ENCODE data around the gene ZMYND8.

ZMYND8 gene

DNA sequence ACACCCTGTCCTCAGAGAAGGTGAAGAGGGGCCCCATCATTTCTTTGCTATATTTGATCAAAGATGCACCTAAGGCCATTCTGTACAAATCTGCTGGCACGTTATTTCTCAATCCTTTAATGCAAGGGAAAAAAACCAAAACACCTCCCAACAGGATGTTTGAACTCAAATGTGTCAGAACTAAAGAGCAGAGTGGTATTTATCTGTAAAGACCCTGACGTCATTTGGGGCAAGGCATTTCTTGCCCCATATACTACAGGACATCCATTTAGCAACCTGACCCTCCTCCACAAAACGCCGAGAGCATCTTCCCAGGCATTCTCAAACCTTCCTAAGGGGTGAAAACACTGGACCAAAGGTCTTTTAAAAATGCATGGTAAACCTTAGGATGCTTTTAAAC lies 50.8 kb downstream of the ZMYND8 start:
- 100% methylated on average over 2 to 3 of the region's 4 CpGs for WGBS, 2 experiments (ENCODE audit: insufficient coverage in 2 of 2)
- Histone ChIP-seq H3K4me1 (ENCODE audit: control insufficient read depth, insufficient read depth, low read length, poor library complexity, severe bottlenecking) (peaks cover 21% of the 10 kb centered on the region), H3K9me3 (ENCODE audit: control insufficient read depth, low read length) (no peaks in the 10 kb centered on the region), H3K4me3 (ENCODE audit: extremely low read depth, insufficient read depth, low read length, poor library complexity, severe bottlenecking) (no peak overlapping the region), H3K27ac (ENCODE audit: low read depth, low read length, severe bottlenecking) (no peak overlapping the region), H3K36me3 (ENCODE audit: control insufficient read depth, insufficient read depth, low read length) (peaks cover 100% of the 10 kb centered on the region)

- Histone ChIP-seq H3K4me1 (ENCODE audit: control insufficient read depth, insufficient read depth, low read length, poor library complexity, severe bottlenecking) (peaks cover 19% of the 10 kb centered on the region), H3K36me3 (ENCODE audit: control insufficient read depth, insufficient read depth, low read length) (peaks cover 99% of the 10 kb centered on the region), H3K9me3 (ENCODE audit: control insufficient read depth, low read length) (no peaks in the 10 kb centered on the region), H3K27ac (ENCODE audit: low read depth, low read length, severe bottlenecking) (no peak overlapping the region), H3K4me3 (ENCODE audit: extremely low read depth, insufficient read depth, low read length, poor library complexity, severe bottlenecking) (no peak overlapping the region)
- WGBS, 2 experiments (ENCODE audit: insufficient coverage in 2 of 2): 83 to 100% methylated on average over 1 to 2 of the region's 3 CpGs
These were observed 52.2 kb downstream of the ZMYND8 start for GRCh38 chr20:47304287-47304686.

GRCh38 chr20:47303736-47304135 lies 52.8 kb downstream of the ZMYND8 start:
- peaks cover 99% of the 10 kb centered on the region for H3K36me3 ChIP-seq (ENCODE audit: control insufficient read depth, insufficient read depth, low read length)
- peaks cover 19% of the 10 kb centered on the region for H3K4me1 ChIP-seq (ENCODE audit: control insufficient read depth, insufficient read depth, low read length, poor library complexity, severe bottlenecking)
- H3K27ac ChIP-seq (ENCODE audit: low read depth, low read length, severe bottlenecking): no peak overlapping the region
- H3K4me3 ChIP-seq (ENCODE audit: extremely low read depth, insufficient read depth, low read length, poor library complexity, severe bottlenecking): no peak overlapping the region
- 80 to 91% methylated on average over 2 of the region's 2 CpGs for WGBS, 2 experiments (ENCODE audit: insufficient coverage in 2 of 2)
- no peaks in the 10 kb centered on the region for H3K9me3 ChIP-seq (ENCODE audit: control insufficient read depth, low read length)

DNA sequence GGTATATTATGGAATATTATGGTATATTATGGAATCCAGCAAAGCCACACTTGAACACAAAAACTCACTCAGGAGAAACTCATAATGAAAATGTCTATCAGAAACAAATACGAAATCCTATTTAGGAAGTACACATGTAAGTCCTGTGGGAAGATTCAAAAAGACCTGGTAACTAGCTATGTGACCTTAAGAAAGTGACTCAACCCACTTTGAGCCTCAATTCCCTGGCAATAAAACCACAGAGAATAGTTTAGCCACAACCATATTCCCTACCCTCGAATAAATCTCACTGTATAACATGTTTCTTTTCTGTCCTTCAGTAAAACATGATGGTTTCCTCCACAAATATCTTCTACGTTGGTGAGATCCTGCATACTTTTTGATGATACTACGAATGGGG lies 56.4 kb downstream of the ZMYND8 start:
- H3K9me3 ChIP-seq (ENCODE audit: control insufficient read depth, low read length): no peaks in the 10 kb centered on the region
- WGBS, 2 experiments (ENCODE audit: insufficient coverage in 2 of 2): 100% methylated on average over 1 of the region's 4 CpGs; no CpG with 5 or more reads in 1 of the 2 experiments
- H3K4me3 ChIP-seq (ENCODE audit: extremely low read depth, insufficient read depth, low read length, poor library complexity, severe bottlenecking): no peak overlapping the region
- no peak overlapping the region for H3K27ac ChIP-seq (ENCODE audit: low read depth, low read length, severe bottlenecking)
- H3K36me3 ChIP-seq (ENCODE audit: control insufficient read depth, insufficient read depth, low read length): peaks cover 99% of the 10 kb centered on the region
- peaks cover 19% of the 10 kb centered on the region for H3K4me1 ChIP-seq (ENCODE audit: control insufficient read depth, insufficient read depth, low read length, poor library complexity, severe bottlenecking)

DNA sequence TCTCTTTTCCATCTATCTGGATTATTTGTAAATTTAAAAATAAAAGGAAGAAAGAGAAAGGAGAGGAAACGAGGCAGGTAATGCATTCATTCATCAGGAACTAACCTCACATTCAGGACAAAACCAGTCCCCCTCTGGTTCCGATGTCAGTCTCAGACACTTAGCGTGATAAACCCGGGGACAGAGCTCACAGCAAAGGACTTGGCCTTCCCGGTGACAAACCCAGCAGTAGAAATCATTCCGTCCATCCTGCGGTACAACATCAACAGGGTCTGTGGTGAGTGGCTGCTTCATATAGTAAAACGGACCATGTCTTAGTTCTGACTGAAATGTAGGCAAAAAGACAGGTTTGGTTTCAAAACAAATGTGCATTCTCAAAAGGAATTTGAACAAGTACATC lies 57.9 kb downstream of the ZMYND8 start:
- H3K4me3 ChIP-seq (ENCODE audit: extremely low read depth, insufficient read depth, low read length, poor library complexity, severe bottlenecking): no peak overlapping the region
- peaks cover 99% of the 10 kb centered on the region for H3K36me3 ChIP-seq (ENCODE audit: control insufficient read depth, insufficient read depth, low read length)
- no peak overlapping the region for H3K27ac ChIP-seq (ENCODE audit: low read depth, low read length, severe bottlenecking)
- peaks cover 6% of the 10 kb centered on the region for H3K4me1 ChIP-seq (ENCODE audit: control insufficient read depth, insufficient read depth, low read length, poor library complexity, severe bottlenecking)
- H3K9me3 ChIP-seq (ENCODE audit: control insufficient read depth, low read length): no peaks in the 10 kb centered on the region
- 97 to 98% methylated on average over 4 to 6 of the region's 8 CpGs for WGBS, 2 experiments (ENCODE audit: insufficient coverage in 2 of 2)

GRCh38 chr20:47297746-47298145 lies 58.8 kb downstream of the ZMYND8 start:
- H3K4me1 ChIP-seq (ENCODE audit: control insufficient read depth, insufficient read depth, low read length, poor library complexity, severe bottlenecking): peaks cover 2% of the 10 kb centered on the region
- H3K9me3 ChIP-seq (ENCODE audit: control insufficient read depth, low read length): no peaks in the 10 kb centered on the region
- no peak overlapping the region for H3K4me3 ChIP-seq (ENCODE audit: extremely low read depth, insufficient read depth, low read length, poor library complexity, severe bottlenecking)
- peaks cover 97% of the 10 kb centered on the region for H3K36me3 ChIP-seq (ENCODE audit: control insufficient read depth, insufficient read depth, low read length)
- WGBS, 2 experiments (ENCODE audit: insufficient coverage in 2 of 2): 90 to 100% methylated on average over 2 to 4 of the region's 4 CpGs
- H3K27ac ChIP-seq (ENCODE audit: low read depth, low read length, severe bottlenecking): no peak overlapping the region

GRCh38 chr20:47296950-47297349 lies 59.5 kb downstream of the ZMYND8 start:
- WGBS, 2 experiments (ENCODE audit: insufficient coverage in 2 of 2): 96 to 98% methylated on average over 6 of the region's 6 CpGs
- H3K9me3 ChIP-seq (ENCODE audit: control insufficient read depth, low read length): no peaks in the 10 kb centered on the region
- peaks cover 97% of the 10 kb centered on the region for H3K36me3 ChIP-seq (ENCODE audit: control insufficient read depth, insufficient read depth, low read length)
- no peak overlapping the region for H3K27ac ChIP-seq (ENCODE audit: low read depth, low read length, severe bottlenecking)
- H3K4me1 ChIP-seq (ENCODE audit: control insufficient read depth, insufficient read depth, low read length, poor library complexity, severe bottlenecking): no peaks in the 10 kb centered on the region
- H3K4me3 ChIP-seq (ENCODE audit: extremely low read depth, insufficient read depth, low read length, poor library complexity, severe bottlenecking): no peak overlapping the region

GRCh38 chr20:47295921-47296426 lies 60.5 kb downstream of the ZMYND8 start:
- no peaks in the 10 kb centered on the region for H3K4me1 ChIP-seq (ENCODE audit: control insufficient read depth, insufficient read depth, low read length, poor library complexity, severe bottlenecking)
- H3K9me3 ChIP-seq (ENCODE audit: control insufficient read depth, low read length): no peaks in the 10 kb centered on the region
- H3K27ac ChIP-seq (ENCODE audit: low read depth, low read length, severe bottlenecking): no peak overlapping the region
- WGBS, 2 experiments (ENCODE audit: insufficient coverage in 2 of 2): 91 to 98% methylated on average over 6 of the region's 6 CpGs
- H3K4me3 ChIP-seq (ENCODE audit: extremely low read depth, insufficient read depth, low read length, poor library complexity, severe bottlenecking): no peak overlapping the region
- peaks cover 97% of the 10 kb centered on the region for H3K36me3 ChIP-seq (ENCODE audit: control insufficient read depth, insufficient read depth, low read length)

GRCh38 chr20:47295129-47295813 lies 61.2 kb downstream of the ZMYND8 start:
- Histone ChIP-seq H3K36me3 (ENCODE audit: control insufficient read depth, insufficient read depth, low read length) (peaks cover 97% of the 10 kb centered on the region), H3K9me3 (ENCODE audit: control insufficient read depth, low read length) (no peaks in the 10 kb centered on the region), H3K4me3 (ENCODE audit: extremely low read depth, insufficient read depth, low read length, poor library complexity, severe bottlenecking) (no peak overlapping the region), H3K4me1 (ENCODE audit: control insufficient read depth, insufficient read depth, low read length, poor library complexity, severe bottlenecking) (no peaks in the 10 kb centered on the region), H3K27ac (ENCODE audit: low read depth, low read length, severe bottlenecking) (no peak overlapping the region)
- 95 to 100% methylated on average over 1 to 3 of the region's 8 CpGs for WGBS, 2 experiments (ENCODE audit: insufficient coverage in 2 of 2)

DNA sequence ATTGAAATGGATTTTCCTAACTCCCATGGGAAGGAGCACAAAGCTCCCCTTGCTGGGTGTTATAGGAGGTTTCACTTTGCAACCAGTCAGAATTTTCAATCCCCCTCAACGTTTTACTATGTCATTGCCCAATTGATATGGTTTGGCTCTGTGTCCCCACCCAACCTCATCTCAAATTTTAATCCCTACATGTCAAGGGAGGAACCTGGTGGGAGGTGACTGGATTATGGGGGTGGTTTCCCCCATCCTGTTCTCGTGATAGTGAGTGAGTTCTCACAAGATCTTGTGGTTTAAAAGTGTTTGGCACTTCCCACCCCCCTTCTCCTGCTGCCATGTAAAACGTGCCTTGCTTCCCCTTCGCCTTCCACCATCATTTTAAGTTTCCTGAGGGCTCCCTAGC lies 62.9 kb downstream of the ZMYND8 start:
- H3K4me1 ChIP-seq (ENCODE audit: control insufficient read depth, insufficient read depth, low read length, poor library complexity, severe bottlenecking): no peaks in the 10 kb centered on the region
- no peak overlapping the region for H3K27ac ChIP-seq (ENCODE audit: low read depth, low read length, severe bottlenecking)
- peaks cover 98% of the 10 kb centered on the region for H3K36me3 ChIP-seq (ENCODE audit: control insufficient read depth, insufficient read depth, low read length)
- 78 to 94% methylated on average over 2 of the region's 4 CpGs for WGBS, 2 experiments (ENCODE audit: insufficient coverage in 2 of 2)
- H3K9me3 ChIP-seq (ENCODE audit: control insufficient read depth, low read length): no peaks in the 10 kb centered on the region
- H3K4me3 ChIP-seq (ENCODE audit: extremely low read depth, insufficient read depth, low read length, poor library complexity, severe bottlenecking): no peak overlapping the region

- Histone ChIP-seq H3K36me3 (ENCODE audit: control insufficient read depth, insufficient read depth, low read length) (peaks cover 98% of the 10 kb centered on the region), H3K27ac (ENCODE audit: low read depth, low read length, severe bottlenecking) (no peak overlapping the region), H3K4me1 (ENCODE audit: control insufficient read depth, insufficient read depth, low read length, poor library complexity, severe bottlenecking) (no peaks in the 10 kb centered on the region), H3K9me3 (ENCODE audit: control insufficient read depth, low read length) (no peaks in the 10 kb centered on the region), H3K4me3 (ENCODE audit: extremely low read depth, insufficient read depth, low read length, poor library complexity, severe bottlenecking) (no peak overlapping the region)
- WGBS, 2 experiments (ENCODE audit: insufficient coverage in 2 of 2): 90 to 96% methylated on average over 3 to 5 of the region's 6 CpGs
These were observed 63.9 kb downstream of the ZMYND8 start for GRCh38 chr20:47292581-47292980.
